ENCODE results near the gene E2F1. TPM values are rescaled to one million over a fixed set of nuclear protein-coding genes. Genes with fewer than 3 reads are reported as not detected.

Gene E2F1
- total and polyA plus RNA-seq, 2 of the 4 experiments (the other 2 are of a cell fraction), result 10.9 to 14.0 TPM

- Histone ChIP-seq H3K14ac (replicated peaks; ENCODE audit: low read depth, low read length) (no peak overlapping the region), H3K9me1 (ENCODE audit: insufficient read depth, low read length) (0 out of 2 replicates have a peak, but pooled peaks cover 8% of the 10 kb centered on the region), H4K91ac (ENCODE audit: insufficient read depth, low read depth, low read length) (no peak overlapping the region), H2AK9ac (replicated peaks; ENCODE audit: low read depth, low read length, poor library complexity) (no peak overlapping the region), H4K8ac (ENCODE audit: low read depth in 2 of 2, low read length in 2 of 2) (no peak overlapping the region), H3K4me2 (ENCODE audit: low read depth, low read length) (no peak overlapping the region), H3K56ac (ENCODE audit: extremely low read depth, insufficient read depth, low read length) (no peak overlapping the region), H3K36me3 (ENCODE audit: control insufficient read depth, insufficient read depth, low read length) (peaks cover 8% of the 10 kb centered on the region; the same call in 1 of the 2 replicates), H2AFZ (replicated peaks; ENCODE audit: low read length, poor library complexity) (no peak overlapping the region), H3K18ac (ENCODE audit: low read depth, low read length) (no peak overlapping the region), H3K4ac (ENCODE audit: low read depth, low read length) (no peak overlapping the region), H3K4me3 (ENCODE audit: insufficient read depth, low read depth, low read length) (no peak overlapping the region), H3K79me1 (ENCODE audit: low read depth in 1 of 2, low read length in 2 of 2) (0 out of 4 replicates have a peak, but pooled peaks cover 0 to 2% of the 10 kb centered on the region in 2 experiments), H4K20me1 (ENCODE audit: insufficient read depth, low read length) (no peaks in the 10 kb centered on the region), H3K9me3 (ENCODE audit: control insufficient read depth, insufficient read depth, low read length) (no peaks in the 10 kb centered on the region), H3K27me3 (ENCODE audit: control insufficient read depth, insufficient read depth, low read length) (no peaks in the 10 kb centered on the region), H2BK20ac (ENCODE audit: low read depth, low read length) (no peak overlapping the region), H2BK120ac (ENCODE audit: low read depth, low read length) (no peak overlapping the region), H2BK5ac (ENCODE audit: low read depth, low read length, poor library complexity, severe bottlenecking) (no peak overlapping the region), H4K5ac (ENCODE audit: low read depth, low read length) (no peak overlapping the region), H3K27ac (ENCODE audit: insufficient read depth, low read length) (no peak overlapping the region), H2AK5ac (ENCODE audit: low read depth, low read length) (no peak overlapping the region), H2BK15ac (ENCODE audit: low read depth, low read length) (no peak overlapping the region), H3K4me1 (ENCODE audit: control insufficient read depth, insufficient read depth, low read length) (no peaks in the 10 kb centered on the region), H3K9ac (ENCODE audit: low read depth, low read length) (no peak overlapping the region), H3K23ac (ENCODE audit: low read depth, low read length) (no peak overlapping the region)
- BruUV-seq (replicated peaks), result no TSS peak
- intact Hi-C loops (cut with micrococcal nuclease) (no loop called here), in situ Hi-C loops (cut with MboI; ENCODE audit: low sequenced_read_pairs) (no loop called here), dilution Hi-C loops (cut with HindIII; ENCODE audit: low sequenced_read_pairs, unreplicated experiment) (no loop called here)
- ChIA-PET CTCF (interaction anchor here (1.0 kb wide), 1 partner anchor 14 kb away, joined by 3 read pairs; no protein-coding TSS in a partner anchor), POLR2A (ENCODE audit: unreplicated experiment) (interaction anchor here (0.8 kb wide), 1 partner anchor 192 kb away, joined by 3 read pairs; no protein-coding TSS in a partner anchor)
- TF ChIP-seq POLR2A (IDR thresholded peaks at IDR 0.05; ENCODE audit: low read depth, low read length) (no peak), MAFK (IDR thresholded peaks at IDR 0.05; ENCODE audit: low read depth, low read length) (no peak), CEBPB (IDR thresholded peaks at IDR 0.05; ENCODE audit: low read depth, low read length) (no peak), SMC3 (IDR thresholded peaks at IDR 0.05; ENCODE audit: low read depth, low read length) (no peak), ELK1 (IDR thresholded peaks at IDR 0.05; ENCODE audit: borderline replicate concordance, low read depth, low read length) (no peak), FOS (IDR thresholded peaks at IDR 0.05; ENCODE audit: low read depth, low read length) (no peak), USF2 (IDR thresholded peaks at IDR 0.05; ENCODE audit: low read depth, low read length) (no peak), CHD1 (IDR thresholded peaks at IDR 0.05; ENCODE audit: low read depth, low read length) (no peak), BHLHE40 (IDR thresholded peaks at IDR 0.05; ENCODE audit: low read depth, low read length) (no peak), RAD21 (IDR thresholded peaks at IDR 0.05; ENCODE audit: low read length) (no peak), CTCF (conservative IDR thresholded peaks at IDR 0.05; ENCODE audit: low read depth, low read length) (no peak), RFX5 (IDR thresholded peaks at IDR 0.05; ENCODE audit: low read depth, low read length) (no peak), MXI1 (IDR thresholded peaks at IDR 0.05; ENCODE audit: borderline replicate concordance, low read depth, low read length) (no peak)
- no peak for DNase-seq
- no CpG with 5 or more reads among the region's 2 CpGs for WGBS, 2 experiments (ENCODE audit: extremely low coverage in 2 of 2, insufficient read length in 1 of 2)
- peak; percentile 48; the same call in 1 of the 2 replicates for ATAC-seq (ENCODE audit: low read depth)
Measured at GRCh38 chr20:33709398-33709797, 23.2 kb upstream of the E2F1 start.
